ENCODE measurements around the gene TAF4.

DNA sequence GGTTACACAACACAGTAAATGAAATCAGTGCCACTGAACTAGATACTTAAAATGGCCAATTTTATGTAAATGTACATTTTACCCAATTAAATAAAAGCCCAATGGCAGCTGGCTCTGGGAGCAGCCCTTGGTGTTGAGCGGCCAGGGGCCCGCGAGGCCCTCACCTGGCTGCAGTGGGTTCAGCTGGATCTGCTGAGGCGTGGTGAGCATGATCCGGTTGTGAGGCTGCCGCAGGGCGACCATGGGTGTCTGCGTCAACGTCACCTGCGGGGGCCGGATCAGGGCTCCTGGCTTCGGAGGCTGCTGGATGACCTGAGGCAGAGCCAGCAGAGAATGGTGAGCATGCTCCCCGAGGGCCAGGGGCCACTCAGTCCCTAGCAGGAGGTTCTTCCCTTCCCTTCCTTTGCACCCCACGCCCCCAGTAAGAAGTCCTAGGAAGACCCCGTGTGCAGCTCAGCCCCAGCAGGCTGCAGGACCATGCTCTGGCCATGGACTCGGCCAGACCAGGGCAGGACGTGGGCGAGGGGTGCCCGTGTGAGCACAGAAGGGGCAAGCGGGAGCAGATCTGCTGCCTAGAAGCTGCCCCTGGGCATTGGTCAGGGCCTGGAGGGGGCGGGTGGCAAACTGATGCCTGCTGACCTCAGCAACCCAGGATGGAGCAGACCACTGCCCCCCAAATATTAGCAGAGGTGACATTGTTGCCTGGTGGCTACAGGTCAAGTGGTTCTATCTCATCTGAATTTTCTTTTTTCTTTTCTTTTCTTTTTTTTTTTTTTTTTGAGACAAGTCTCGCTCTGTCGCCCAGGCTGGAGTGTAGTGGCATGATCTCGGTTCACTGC lies 61.9 kb downstream of the TAF4 start:
- TF ChIP-seq, protein P1, sequence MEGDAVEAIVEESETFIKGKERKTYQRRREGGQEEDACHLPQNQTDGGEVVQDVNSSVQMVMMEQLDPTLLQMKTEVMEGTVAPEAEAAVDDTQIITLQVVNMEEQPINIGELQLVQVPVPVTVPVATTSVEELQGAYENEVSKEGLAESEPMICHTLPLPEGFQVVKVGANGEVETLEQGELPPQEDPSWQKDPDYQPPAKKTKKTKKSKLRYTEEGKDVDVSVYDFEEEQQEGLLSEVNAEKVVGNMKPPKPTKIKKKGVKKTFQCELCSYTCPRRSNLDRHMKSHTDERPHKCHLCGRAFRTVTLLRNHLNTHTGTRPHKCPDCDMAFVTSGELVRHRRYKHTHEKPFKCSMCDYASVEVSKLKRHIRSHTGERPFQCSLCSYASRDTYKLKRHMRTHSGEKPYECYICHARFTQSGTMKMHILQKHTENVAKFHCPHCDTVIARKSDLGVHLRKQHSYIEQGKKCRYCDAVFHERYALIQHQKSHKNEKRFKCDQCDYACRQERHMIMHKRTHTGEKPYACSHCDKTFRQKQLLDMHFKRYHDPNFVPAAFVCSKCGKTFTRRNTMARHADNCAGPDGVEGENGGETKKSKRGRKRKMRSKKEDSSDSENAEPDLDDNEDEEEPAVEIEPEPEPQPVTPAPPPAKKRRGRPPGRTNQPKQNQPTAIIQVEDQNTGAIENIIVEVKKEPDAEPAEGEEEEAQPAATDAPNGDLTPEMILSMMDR (IDR thresholded peaks at IDR 0.05): no peak
- no peak for TF ChIP-seq POLR2A (IDR thresholded peaks at IDR 0.05)
